ENCODE measurements around the gene PLP1. TPM values are rescaled to one million over a fixed set of nuclear protein-coding genes. Genes with fewer than 3 reads are reported as not detected.
A peak's percentile ranks its signal among the peaks of the same experiment; 100 is the strongest.

PLP1 gene
- total RNA-seq, 1 experiment from 2014 or later = 88.3 TPM

DNA sequence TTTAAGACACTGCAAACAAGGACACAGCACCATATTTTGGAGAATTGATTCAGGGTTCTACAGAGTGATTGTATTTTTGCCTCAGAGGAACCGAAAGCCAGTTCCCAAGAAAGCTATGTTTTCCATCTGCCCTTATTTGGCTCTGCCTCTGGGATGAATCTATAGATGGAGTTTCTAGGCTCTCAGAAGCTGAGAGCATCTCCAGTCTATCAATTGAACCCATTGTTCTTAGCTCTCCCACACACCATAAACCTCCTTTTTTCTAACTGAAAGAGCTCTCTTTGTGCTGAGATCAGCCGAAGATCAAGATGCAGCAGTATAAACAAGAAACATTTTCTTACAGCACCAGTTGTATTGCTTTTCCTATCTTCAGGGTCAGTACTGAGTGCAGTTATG lies 16.9 kb downstream of the PLP1 start:
- Mint-ChIP-seq H3K4me3 (no peak overlapping the region), H3K4me1 (peaks cover 0 to 4% of the 10 kb centered on the region in 2 experiments; a peak in 2 of 4 replicates), H3K27ac (peak overlapping the region in 1 of 3 experiments; percentile 32; a peak in 2 of 7 replicates), H3K9me3 (peaks cover 0 to 18% of the 10 kb centered on the region in 2 experiments; a peak in 2 of 5 replicates), H3K27me3 (ENCODE audit: low read depth) (no peaks in the 10 kb centered on the region), H3K36me3 (ENCODE audit: insufficient read depth in 1 of 3, low read depth in 3 of 3) (peaks cover 16 to 36% (median 25%) of the 10 kb centered on the region in 3 experiments; a peak in 6 of 7 replicates)
- no peak overlapping the region for H2BK12ac ChIP-seq (ENCODE audit: insufficient read length, low read depth, low read length)
- no peaks in the 10 kb centered on the region for H3K9me3 ChIP-seq (ENCODE audit: control insufficient read depth, low read depth, low read length)
- H2AFZ ChIP-seq (ENCODE audit: low read length) = no peak overlapping the region
- H3K18ac ChIP-seq (ENCODE audit: insufficient read length, low read depth, low read length) = no peak overlapping the region
- H3K27me3 ChIP-seq (ENCODE audit: insufficient read depth, low read length) = no peaks in the 10 kb centered on the region
- no peak overlapping the region for H3K14ac ChIP-seq (ENCODE audit: insufficient read depth, low read length)
- no peaks in the 10 kb centered on the region for H3K23me2 ChIP-seq (ENCODE audit: insufficient read length, low read depth, low read length, poor library complexity, severe bottlenecking)
- no peak overlapping the region for H3T11ph ChIP-seq (ENCODE audit: low read length)
- no peak for TF ChIP-seq CTCF (conservative IDR thresholded peaks at IDR 0.05)
- no CpG with 5 or more reads among the region's 2 CpGs for WGBS (ENCODE audit: extremely low coverage, insufficient read length, low lambda C conversion rate)
- H4K5ac ChIP-seq (ENCODE audit: insufficient read length, low read depth, low read length) = no peak overlapping the region
- H3K4me2 ChIP-seq (ENCODE audit: insufficient read depth, insufficient read length, low read length) = no peak overlapping the region
- H3K4ac ChIP-seq (ENCODE audit: low read depth, low read length) = no peak overlapping the region
- no peak overlapping the region for H3K23ac ChIP-seq (ENCODE audit: insufficient read length, low read depth, low read length)
- H3K56ac ChIP-seq (ENCODE audit: insufficient read length, low read depth, low read length) = no peak overlapping the region
- H3K4me1 ChIP-seq (ENCODE audit: insufficient read depth, low read length) = no peaks in the 10 kb centered on the region
- H4K8ac ChIP-seq (replicated peaks; ENCODE audit: insufficient read length, low read depth, low read length) = no peak overlapping the region
- H2BK15ac ChIP-seq (ENCODE audit: low read depth, low read length) = no peak overlapping the region
- DNase-seq = no peak
- no peaks in the 10 kb centered on the region for H3K79me1 ChIP-seq (ENCODE audit: insufficient read depth, low read depth, low read length, poor library complexity, severe bottlenecking)
- H2BK5ac ChIP-seq (ENCODE audit: insufficient read length, low read length) = no peak overlapping the region
- H3K9ac ChIP-seq (ENCODE audit: extremely low read depth, insufficient read length, low read length) = no peak overlapping the region
- no peak overlapping the region for H2BK120ac ChIP-seq (ENCODE audit: low read depth, low read length, poor library complexity, severe bottlenecking)
- H3K79me2 ChIP-seq (ENCODE audit: insufficient read depth, low read length) = no peaks in the 10 kb centered on the region
- no peak overlapping the region for H2AK5ac ChIP-seq (ENCODE audit: insufficient read length, low read length)
- H2BK20ac ChIP-seq (ENCODE audit: low read depth, low read length, poor library complexity, severe bottlenecking) = no peak overlapping the region
- no peak overlapping the region for H3K27ac ChIP-seq (ENCODE audit: insufficient read length, low read depth, low read length)
- H4K20me1 ChIP-seq (ENCODE audit: control insufficient read depth, insufficient read depth, insufficient read length) = no peaks in the 10 kb centered on the region
- H4K91ac ChIP-seq (ENCODE audit: insufficient read length, low read depth, low read length) = no peak overlapping the region

All from H9 (cell line).